ENCODE measurements around the gene CCT2. TPM values are rescaled to one million over a fixed set of nuclear protein-coding genes. Genes with fewer than 3 reads are reported as not detected.

Gene CCT2
- total RNA-seq, 3 donors from 2014 or later (not counting 1 experiment from before 2014, with no cell fraction given) = 154 to 171 (median 171) TPM

DNA sequence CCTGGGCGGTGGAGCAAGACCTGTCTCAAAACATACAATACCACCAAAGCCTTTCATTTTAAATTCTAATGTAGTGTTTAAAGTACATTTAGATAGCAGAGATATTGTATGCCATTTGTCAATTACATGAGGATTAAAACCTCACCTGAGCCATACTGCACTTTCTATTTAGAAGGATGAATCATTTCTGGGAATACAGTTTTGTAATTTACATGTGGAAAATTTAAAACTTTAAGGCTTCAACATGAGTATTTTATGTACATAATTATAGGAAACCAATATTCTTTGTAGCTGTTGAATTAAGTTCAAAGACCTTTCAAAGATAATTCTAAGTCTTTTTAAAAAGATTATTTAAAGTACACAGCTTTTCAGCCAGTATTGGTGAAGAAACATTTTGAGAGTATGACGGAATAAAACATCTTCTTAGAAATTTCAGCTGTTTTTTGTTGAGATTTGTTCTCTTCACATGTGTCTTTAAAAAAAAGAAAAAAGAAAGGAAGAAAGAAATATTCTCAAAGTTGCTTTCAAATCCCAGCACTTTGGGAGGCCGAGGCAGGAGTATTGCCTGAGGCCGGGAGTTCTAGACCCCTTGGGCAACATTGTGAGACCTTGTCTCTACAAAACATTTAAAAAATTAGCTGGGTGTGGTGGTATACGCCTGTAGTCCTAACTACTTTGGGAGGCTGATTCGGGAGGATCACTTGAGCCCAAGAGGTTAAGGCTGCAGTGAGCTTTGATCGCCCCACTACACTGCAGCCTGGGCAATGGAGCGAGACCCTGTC, 34.5 kb upstream of the CCT2 start:
- no peaks in the 10 kb centered on the region for H3K36me3 ChIP-seq (ENCODE audit: control insufficient read depth, insufficient read depth, low read length)
- 100% methylated on average over 5 of the region's 8 CpGs for WGBS (ENCODE audit: insufficient coverage)
- Mint-ChIP-seq H3K9me3 (no peaks in the 10 kb centered on the region), H3K27me3 (ENCODE audit: low read depth in 2 of 2) (no peaks in the 10 kb centered on the region), H3K36me3 (no peaks in the 10 kb centered on the region), H3K27ac (no peak overlapping the region), H3K4me1 (peaks cover 0 to 4% of the 10 kb centered on the region in 2 donors), H3K4me3 (no peak overlapping the region)
- ATAC-seq (no peak), DNase-seq (no peak)
- TF ChIP-seq, protein P1, sequence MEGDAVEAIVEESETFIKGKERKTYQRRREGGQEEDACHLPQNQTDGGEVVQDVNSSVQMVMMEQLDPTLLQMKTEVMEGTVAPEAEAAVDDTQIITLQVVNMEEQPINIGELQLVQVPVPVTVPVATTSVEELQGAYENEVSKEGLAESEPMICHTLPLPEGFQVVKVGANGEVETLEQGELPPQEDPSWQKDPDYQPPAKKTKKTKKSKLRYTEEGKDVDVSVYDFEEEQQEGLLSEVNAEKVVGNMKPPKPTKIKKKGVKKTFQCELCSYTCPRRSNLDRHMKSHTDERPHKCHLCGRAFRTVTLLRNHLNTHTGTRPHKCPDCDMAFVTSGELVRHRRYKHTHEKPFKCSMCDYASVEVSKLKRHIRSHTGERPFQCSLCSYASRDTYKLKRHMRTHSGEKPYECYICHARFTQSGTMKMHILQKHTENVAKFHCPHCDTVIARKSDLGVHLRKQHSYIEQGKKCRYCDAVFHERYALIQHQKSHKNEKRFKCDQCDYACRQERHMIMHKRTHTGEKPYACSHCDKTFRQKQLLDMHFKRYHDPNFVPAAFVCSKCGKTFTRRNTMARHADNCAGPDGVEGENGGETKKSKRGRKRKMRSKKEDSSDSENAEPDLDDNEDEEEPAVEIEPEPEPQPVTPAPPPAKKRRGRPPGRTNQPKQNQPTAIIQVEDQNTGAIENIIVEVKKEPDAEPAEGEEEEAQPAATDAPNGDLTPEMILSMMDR (IDR thresholded peaks at IDR 0.05) = no peak
- H3K27me3 ChIP-seq (ENCODE audit: control insufficient read depth, insufficient read depth, low read length) = no peaks in the 10 kb centered on the region
- H3K4me3 ChIP-seq (ENCODE audit: low read length) = no peak overlapping the region
- no peaks in the 10 kb centered on the region for H3K9me3 ChIP-seq (ENCODE audit: control insufficient read depth, insufficient read depth, low read length)
- H3K27ac ChIP-seq (ENCODE audit: low read length) = no peak overlapping the region
- intact Hi-C loops (cut with micrococcal nuclease) = no loop called here
- no peaks in the 10 kb centered on the region for H3K4me1 ChIP-seq (ENCODE audit: control insufficient read depth, insufficient read depth, low read length)

DNA sequence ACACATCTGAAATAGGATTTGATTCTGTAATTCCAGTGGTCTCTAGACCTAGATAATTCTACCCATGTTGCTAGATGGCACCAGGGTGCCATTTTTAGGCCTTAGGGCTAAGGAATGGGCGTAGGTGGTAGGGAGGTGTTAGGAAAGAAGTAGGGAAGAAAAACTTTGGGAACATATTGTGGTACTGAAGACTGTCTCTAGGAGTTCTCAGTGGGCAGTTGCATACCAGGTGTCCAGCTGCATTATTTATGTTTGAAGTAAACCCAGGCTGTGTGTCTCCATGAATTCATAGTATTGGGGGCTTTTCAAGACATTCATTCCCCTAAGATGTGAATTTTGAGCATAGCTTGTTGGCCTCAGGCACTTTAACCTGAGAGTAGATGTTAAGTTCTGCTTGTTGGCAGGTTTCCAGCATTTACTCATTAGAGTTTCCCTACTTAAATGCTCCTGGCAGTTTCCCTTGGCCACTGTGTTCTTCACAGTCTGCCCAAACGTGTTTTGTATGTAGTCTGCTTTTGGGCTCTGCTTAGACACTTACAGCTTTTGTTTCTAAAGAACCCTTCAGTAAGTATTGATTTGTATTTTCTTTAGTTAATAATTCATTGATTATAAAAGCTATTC, 31.5 kb upstream of the CCT2 start:
- no peaks in the 10 kb centered on the region for H3K36me3 Mint-ChIP-seq
- Histone ChIP-seq H3K27me3 (ENCODE audit: control insufficient read depth, insufficient read depth, low read length) (no peaks in the 10 kb centered on the region), H3K36me3 (ENCODE audit: control insufficient read depth, insufficient read depth, low read length) (no peaks in the 10 kb centered on the region), H3K27ac (ENCODE audit: low read length) (no peak overlapping the region), H3K4me3 (ENCODE audit: low read length) (no peak overlapping the region), H3K9me3 (ENCODE audit: control insufficient read depth, insufficient read depth, low read length) (no peaks in the 10 kb centered on the region), H3K4me1 (ENCODE audit: control insufficient read depth, insufficient read depth, low read length) (no peaks in the 10 kb centered on the region)
- no peak for ATAC-seq
- TF ChIP-seq, protein P1 (IDR thresholded peaks at IDR 0.05) = no peak
- intact Hi-C loops (cut with micrococcal nuclease) = no loop called here
- 80% methylated on average over 2 of the region's 2 CpGs for WGBS (ENCODE audit: insufficient coverage)
- H3K27me3 Mint-ChIP-seq (ENCODE audit: low read depth in 2 of 2) = no peaks in the 10 kb centered on the region
- no peaks in the 10 kb centered on the region for H3K9me3 Mint-ChIP-seq
- peaks cover 5 to 11% of the 10 kb centered on the region in 2 donors for H3K4me1 Mint-ChIP-seq
- DNase-seq = no peak
- no peak overlapping the region for H3K27ac Mint-ChIP-seq
- H3K4me3 Mint-ChIP-seq = no peak overlapping the region

DNA sequence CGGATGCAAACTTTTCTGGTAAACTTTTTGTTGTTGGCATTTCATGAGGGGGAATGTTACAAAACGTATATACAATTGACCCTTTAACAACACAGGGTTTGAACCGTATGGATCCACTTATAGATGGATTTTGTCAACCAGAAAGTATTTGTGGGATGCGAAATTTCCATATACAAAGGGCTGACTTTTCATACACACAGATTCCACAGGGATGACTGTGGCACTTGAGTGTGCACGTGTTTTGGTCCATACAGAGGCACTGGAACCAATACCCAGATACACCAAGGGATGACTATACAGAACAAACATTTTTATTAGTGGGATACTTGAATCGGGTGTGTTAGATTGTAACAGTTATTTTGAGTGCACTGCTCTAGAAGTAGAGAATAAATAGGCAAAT, 29.8 kb upstream of the CCT2 start:
- H3K27ac Mint-ChIP-seq = no peak overlapping the region
- H3K4me1 Mint-ChIP-seq = peaks cover 5 to 11% of the 10 kb centered on the region in 2 donors
- DNase-seq (no peak), ATAC-seq (no peak)
- H3K4me1 ChIP-seq (ENCODE audit: control insufficient read depth, insufficient read depth, low read length) = no peaks in the 10 kb centered on the region
- WGBS (ENCODE audit: insufficient coverage) = 60% methylated on average over 2 of the region's 6 CpGs
- H3K36me3 Mint-ChIP-seq = no peaks in the 10 kb centered on the region
- no peaks in the 10 kb centered on the region for H3K9me3 ChIP-seq (ENCODE audit: control insufficient read depth, insufficient read depth, low read length)
- intact Hi-C loops (cut with micrococcal nuclease) = no loop called here
- no peaks in the 10 kb centered on the region for H3K27me3 Mint-ChIP-seq (ENCODE audit: low read depth in 2 of 2)
- TF ChIP-seq, protein P1 (IDR thresholded peaks at IDR 0.05) = no peak
- H3K4me3 ChIP-seq (ENCODE audit: low read length) = no peak overlapping the region
- no peaks in the 10 kb centered on the region for H3K9me3 Mint-ChIP-seq
- H3K36me3 ChIP-seq (ENCODE audit: control insufficient read depth, insufficient read depth, low read length) = no peaks in the 10 kb centered on the region
- H3K4me3 Mint-ChIP-seq = no peak overlapping the region
- no peaks in the 10 kb centered on the region for H3K27me3 ChIP-seq (ENCODE audit: control insufficient read depth, insufficient read depth, low read length)
- no peak overlapping the region for H3K27ac ChIP-seq (ENCODE audit: low read length)
